Vagina (tissue), 2 donors: ENCODE results near the gene C1QTNF4.

ENCODE experiments used
- CTCF ChIP-seq, 3 experiments: fragments of 450-650 bp in 2 of 3; fragments of 200-600 bp in 1 of 3; sonication (generic) in 1 of 3; IDR thresholded peaks; one replicate each; pipeline ENCODE4 v1.5.1; 2017 to 2019; ENCODE audit warnings: antibody characterized with exemption in 3 of 3, mild to moderate bottlenecking in 2 of 3, moderate library complexity in 2 of 3
- POLR2A ChIP-seq, 2 donors: fragments of 450-650 bp; IDR thresholded peaks; one replicate each; pipeline ENCODE4 v1.6.1; 2017; ENCODE audit warnings: antibody characterized with exemption in 2 of 2, mild to moderate bottlenecking in 2 of 2, moderate library complexity in 2 of 2
- POLR2AphosphoS5 ChIP-seq, 2 donors: sonication (generic); formaldehyde crosslinking; IDR thresholded peaks; one replicate each; pipeline ENCODE4 v1.9.0; 2017; ENCODE audit warnings: antibody characterized with exemption in 2 of 2, mild to moderate bottlenecking in 2 of 2, low read depth in 1 of 2; ENCODE audit not compliant: insufficient read depth in 1 of 2

GRCh38 chr11:47551086-47551485, 43.1 kb downstream of the C1QTNF4 start:
- TF ChIP-seq CTCF (IDR thresholded peaks at IDR 0.05) (no peak), POLR2A (IDR thresholded peaks at IDR 0.05) (no peak), POLR2AphosphoS5 (IDR thresholded peaks at IDR 0.05; ENCODE audit: insufficient read depth in 1 of 2, low read depth in 1 of 2) (no peak)
